ENCODE data around the gene SYNDIG1L. TPM values are rescaled to one million over a fixed set of nuclear protein-coding genes. Genes with fewer than 3 reads are reported as not detected.

The SYNDIG1L gene
- total and polyA plus RNA-seq, 9 of the 15 experiments (the other 6 are each of a cell fraction or from before 2014, with no cell fraction given) = not detected

DNA sequence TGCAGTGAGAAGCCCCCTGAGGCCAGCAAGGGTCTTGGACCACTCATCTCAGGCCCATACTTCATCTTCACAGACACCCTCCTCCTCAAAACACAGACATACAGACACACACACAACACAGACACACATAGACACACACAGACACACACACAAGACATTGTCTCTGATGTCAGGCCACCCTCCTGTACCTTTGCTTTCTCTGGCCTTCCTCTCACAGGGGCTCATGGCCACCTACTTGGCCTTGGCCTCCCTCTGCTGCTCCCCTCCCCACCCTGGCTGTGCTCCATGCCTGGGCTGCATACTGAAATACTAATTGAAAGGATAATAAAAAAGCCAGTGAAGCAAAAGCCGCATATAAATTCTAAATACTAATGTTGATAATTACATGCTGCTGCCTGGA is 1.6 kb upstream of the SYNDIG1L start (continued):
- TF ChIP-seq, protein P1, sequence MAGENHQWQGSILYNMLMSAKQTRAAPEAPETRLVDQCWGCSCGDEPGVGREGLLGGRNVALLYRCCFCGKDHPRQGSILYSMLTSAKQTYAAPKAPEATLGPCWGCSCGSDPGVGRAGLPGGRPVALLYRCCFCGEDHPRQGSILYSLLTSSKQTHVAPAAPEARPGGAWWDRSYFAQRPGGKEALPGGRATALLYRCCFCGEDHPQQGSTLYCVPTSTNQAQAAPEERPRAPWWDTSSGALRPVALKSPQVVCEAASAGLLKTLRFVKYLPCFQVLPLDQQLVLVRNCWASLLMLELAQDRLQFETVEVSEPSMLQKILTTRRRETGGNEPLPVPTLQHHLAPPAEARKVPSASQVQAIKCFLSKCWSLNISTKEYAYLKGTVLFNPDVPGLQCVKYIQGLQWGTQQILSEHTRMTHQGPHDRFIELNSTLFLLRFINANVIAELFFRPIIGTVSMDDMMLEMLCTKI (IDR thresholded peaks at IDR 0.05; ENCODE audit: partially characterized antibody) = no peak
- TF ChIP-seq FUS (optimal IDR thresholded peaks at IDR 0.05; ENCODE audit: low read depth, low read length) (no peak), PPARD (CRISPR knock-in tag; IDR thresholded peaks at IDR 0.05) (no peak), HEY1 (CRISPR knock-in tag; IDR thresholded peaks at IDR 0.05; ENCODE audit: borderline replicate concordance) (no peak), NFIX (CRISPR knock-in tag; IDR thresholded peaks at IDR 0.05; ENCODE audit: low read depth) (no peak)

- H3K4me2 ChIP-seq (ENCODE audit: insufficient read depth, low read length) = no peak overlapping the region
- H3K9ac ChIP-seq (ENCODE audit: insufficient read depth in 1 of 2, low read depth in 2 of 2, low read length in 2 of 2) = no peak overlapping the region
- ChIA-PET CTCF (ENCODE audit: low intra/inter-chr PET ratio) (no interaction called here), POLR2A (interaction anchor here (0.5 to 0.6 kb wide), 2 partner anchors 17 to 65 kb away, joined by 3 to 4 read pairs; no protein-coding TSS in a partner anchor)
- peak; percentile 96 for ATAC-seq
- H3K4me3 ChIP-seq = no peak overlapping the region
- no peaks in the 10 kb centered on the region for H3K9me1 ChIP-seq (ENCODE audit: control insufficient read depth, insufficient read depth, low read length)
- H3K4me1 ChIP-seq (replicated peaks in 1 of 2; ENCODE audit: control insufficient read depth in 2 of 2, insufficient read depth in 2 of 2, low read length in 2 of 2) = peaks cover 0 to 6% of the 10 kb centered on the region in 2 experiments; a peak in 2 of 5 replicates
- no TSS peak for BruUV-seq (replicated peaks)
- H3K9me3 ChIP-seq (replicated peaks; ENCODE audit: control insufficient read depth, insufficient read depth, low read depth, low read length) = no peaks in the 10 kb centered on the region
- H3K27ac ChIP-seq (ENCODE audit: extremely low read depth, low read depth, low read length) = no peak overlapping the region
- in situ Hi-C loops (cut with MboI) = no loop called here
- FAIRE-seq = no peak
- no peaks in the 10 kb centered on the region for H3K36me3 ChIP-seq (ENCODE audit: control insufficient read depth, insufficient read depth, low read length)
- H3K27me3 ChIP-seq (ENCODE audit: control insufficient read depth in 2 of 2, insufficient read depth in 2 of 2, low read length in 2 of 2) = peaks cover 0 to 19% of the 10 kb centered on the region in 2 experiments; a peak in 2 of 5 replicates
- H2AFZ ChIP-seq (ENCODE audit: low read depth, low read length) = no peak overlapping the region
- intact Hi-C loops (cut with micrococcal nuclease) = no loop called here
- no peaks in the 10 kb centered on the region for H3K79me2 ChIP-seq (ENCODE audit: control insufficient read depth, insufficient read depth, low read length)
- WGBS (ENCODE audit: insufficient coverage, low coverage, missing lambda C conversion rate) = 0% methylated on average over 1 of the region's 66 CpGs
- peak; percentile 37 to 87 (median 81) for DNase-seq (ENCODE audit: extremely low read depth in 1 of 4, low spot score in 3 of 4)
- no peaks in the 10 kb centered on the region for H4K20me1 ChIP-seq (replicated peaks; ENCODE audit: control insufficient read depth, insufficient read depth, low read length)
- TF ChIP-seq VEZF1 (CRISPR knock-in tag; IDR thresholded peaks at IDR 0.05) (peak; percentile 81), NFIX (CRISPR knock-in tag; IDR thresholded peaks at IDR 0.05; ENCODE audit: low read depth) (no peak), RBFOX2 (IDR thresholded peaks at IDR 0.05; ENCODE audit: low read depth, low read length) (no peak), ARID2 (IDR thresholded peaks at IDR 0.05) (no peak), ZNF408 (CRISPR knock-in tag; IDR thresholded peaks at IDR 0.05; ENCODE audit: low read depth) (no peak), DACH1 (IDR thresholded peaks at IDR 0.05; ENCODE audit: partially characterized antibody) (no peak), ZNF511 (CRISPR knock-in tag; IDR thresholded peaks at IDR 0.05) (peak; percentile 51; the same call in 1 of the 2 replicates), ZNF766 (CRISPR knock-in tag; conservative IDR thresholded peaks at IDR 0.05) (0 out of 2 replicates have a peak, but pooled peaks have one; percentile 19)
These were observed 347 bp downstream of the SYNDIG1L start for GRCh38 chr14:74425525-74426201.

Data from K562 (cell line).